C4-2B (cell line): Measurements from ENCODE around the gene KMT2B.
A peak's percentile ranks its signal among the peaks of the same experiment; 100 is the strongest.

Experiments
- H3K27ac ChIP-seq: fragments of 450-650 bp; 2 replicates; pipeline ENCODE4 v1.5.1; 2017
- ZFX ChIP-seq: fragments of 450-650 bp; IDR thresholded peaks from 2 replicates; pipeline ENCODE4 v1.6.1; 2017
- TF ChIP-seq, protein P1 (sequence below): fragments of 450-650 bp; conservative IDR thresholded peaks from 2 replicates; pipeline ENCODE4 v1.5.1; 2017; ENCODE audit warnings: mild to moderate bottlenecking

Gene KMT2B

DNA sequence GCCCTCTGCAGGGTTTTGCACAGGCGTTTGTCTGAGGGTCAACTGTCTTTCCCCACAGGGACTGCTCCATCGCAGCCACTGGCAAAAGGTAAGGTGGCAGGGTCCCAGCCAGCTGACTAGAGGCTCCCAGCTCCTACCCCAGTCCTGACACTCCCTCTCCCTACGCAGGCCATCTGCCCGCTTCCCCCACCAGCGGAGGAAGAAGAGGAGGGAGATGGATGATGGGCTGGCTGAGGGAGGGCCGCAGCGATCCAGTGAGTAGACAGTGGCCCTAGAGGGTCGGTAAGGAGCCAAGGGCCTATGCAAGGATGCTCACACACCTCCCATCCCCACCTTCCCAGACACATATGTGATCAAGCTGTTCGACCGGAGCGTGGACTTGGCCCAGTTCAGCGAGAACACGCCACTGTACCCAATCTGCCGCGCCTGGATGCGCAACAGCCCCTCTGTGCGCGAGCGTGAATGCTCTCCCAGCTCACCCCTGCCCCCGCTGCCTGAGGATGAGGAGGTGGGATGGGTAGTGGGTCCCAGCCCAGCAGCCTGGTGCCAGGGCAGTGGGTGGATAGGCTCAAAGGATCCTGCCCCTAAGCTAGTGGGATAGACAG, 35.0 kb downstream of the KMT2B start:
- no peak overlapping the region for H3K27ac ChIP-seq

DNA sequence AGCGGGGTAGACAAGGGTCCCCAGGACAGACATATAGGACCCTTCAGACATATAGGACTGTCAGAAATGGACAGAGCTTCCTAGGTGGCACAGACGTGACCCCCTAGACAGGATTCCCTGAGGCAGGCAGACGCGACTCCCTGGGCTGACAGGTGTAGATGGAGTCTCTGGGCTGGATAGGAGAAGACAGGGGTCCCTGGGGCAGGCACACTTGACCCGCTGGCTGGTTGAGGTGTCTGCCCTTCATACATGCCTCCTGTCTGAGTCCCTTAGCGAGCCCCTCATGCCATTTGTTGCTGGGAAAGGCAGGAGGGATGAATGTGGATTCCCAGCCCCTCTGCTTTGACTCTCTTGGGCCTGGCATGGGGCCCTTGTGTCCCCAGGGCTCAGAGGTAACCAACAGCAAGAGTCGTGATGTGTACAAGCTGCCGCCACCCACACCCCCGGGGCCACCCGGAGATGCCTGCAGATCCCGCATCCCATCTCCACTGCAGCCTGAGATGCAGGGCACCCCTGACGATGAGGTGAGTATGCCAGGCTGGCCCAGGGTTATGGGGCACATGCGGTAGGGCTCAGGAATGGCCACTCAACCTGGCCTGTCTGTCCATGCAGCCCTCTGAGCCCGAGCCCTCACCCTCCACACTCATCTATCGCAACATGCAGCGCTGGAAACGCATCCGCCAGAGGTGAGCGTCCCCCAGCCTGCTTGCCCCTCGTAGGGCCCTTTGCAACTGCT, 36.0 kb downstream of the KMT2B start:
- no peak overlapping the region for H3K27ac ChIP-seq
- TF ChIP-seq, protein P1, sequence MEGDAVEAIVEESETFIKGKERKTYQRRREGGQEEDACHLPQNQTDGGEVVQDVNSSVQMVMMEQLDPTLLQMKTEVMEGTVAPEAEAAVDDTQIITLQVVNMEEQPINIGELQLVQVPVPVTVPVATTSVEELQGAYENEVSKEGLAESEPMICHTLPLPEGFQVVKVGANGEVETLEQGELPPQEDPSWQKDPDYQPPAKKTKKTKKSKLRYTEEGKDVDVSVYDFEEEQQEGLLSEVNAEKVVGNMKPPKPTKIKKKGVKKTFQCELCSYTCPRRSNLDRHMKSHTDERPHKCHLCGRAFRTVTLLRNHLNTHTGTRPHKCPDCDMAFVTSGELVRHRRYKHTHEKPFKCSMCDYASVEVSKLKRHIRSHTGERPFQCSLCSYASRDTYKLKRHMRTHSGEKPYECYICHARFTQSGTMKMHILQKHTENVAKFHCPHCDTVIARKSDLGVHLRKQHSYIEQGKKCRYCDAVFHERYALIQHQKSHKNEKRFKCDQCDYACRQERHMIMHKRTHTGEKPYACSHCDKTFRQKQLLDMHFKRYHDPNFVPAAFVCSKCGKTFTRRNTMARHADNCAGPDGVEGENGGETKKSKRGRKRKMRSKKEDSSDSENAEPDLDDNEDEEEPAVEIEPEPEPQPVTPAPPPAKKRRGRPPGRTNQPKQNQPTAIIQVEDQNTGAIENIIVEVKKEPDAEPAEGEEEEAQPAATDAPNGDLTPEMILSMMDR, result no peak
- no peak for TF ChIP-seq ZFX

More for the DNA sequence above, 35.0 kb downstream of the KMT2B start:
- TF ChIP-seq, protein P1, result no peak
- no peak for TF ChIP-seq ZFX

DNA sequence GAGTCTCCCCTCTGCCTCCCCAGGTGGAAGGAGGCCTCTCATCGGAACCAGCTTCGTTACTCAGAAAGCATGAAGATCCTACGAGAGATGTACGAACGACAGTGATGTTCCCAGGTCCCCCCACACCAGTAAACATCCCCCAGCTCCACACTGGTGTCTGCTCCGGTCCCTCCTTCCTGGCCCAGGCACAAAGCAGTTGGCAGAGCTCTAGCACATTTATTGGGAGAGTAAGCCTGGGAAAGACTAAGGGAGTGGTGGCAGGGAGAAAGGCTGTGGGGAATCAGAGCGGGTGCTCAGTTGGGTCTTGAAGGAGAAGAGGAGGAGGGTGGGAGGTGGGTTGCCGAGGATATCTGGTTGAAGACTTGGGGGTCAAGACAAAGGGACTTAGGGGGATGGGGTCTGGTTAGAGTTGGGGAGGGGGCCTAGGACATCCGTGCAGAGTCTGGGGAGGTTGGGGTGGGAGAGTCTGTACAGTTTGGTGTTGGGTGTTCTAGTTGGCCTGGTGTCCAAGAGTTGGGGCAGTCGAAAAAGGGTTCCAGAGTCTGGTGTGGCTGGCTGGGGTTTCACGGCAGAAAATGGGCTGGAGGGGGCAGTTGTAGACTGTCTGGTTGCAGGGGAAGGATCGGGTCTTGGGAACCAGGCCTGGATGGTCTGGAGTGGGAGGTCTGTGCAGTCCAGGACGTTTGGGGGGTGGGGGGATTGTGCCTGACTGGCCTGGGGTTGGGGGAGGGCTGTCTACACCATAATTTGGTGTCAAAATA, 36.7 kb downstream of the KMT2B start:
- TF ChIP-seq, protein P1, result no peak
- TF ChIP-seq ZFX, result no peak
- H3K27ac ChIP-seq, result no peak overlapping the region

DNA sequence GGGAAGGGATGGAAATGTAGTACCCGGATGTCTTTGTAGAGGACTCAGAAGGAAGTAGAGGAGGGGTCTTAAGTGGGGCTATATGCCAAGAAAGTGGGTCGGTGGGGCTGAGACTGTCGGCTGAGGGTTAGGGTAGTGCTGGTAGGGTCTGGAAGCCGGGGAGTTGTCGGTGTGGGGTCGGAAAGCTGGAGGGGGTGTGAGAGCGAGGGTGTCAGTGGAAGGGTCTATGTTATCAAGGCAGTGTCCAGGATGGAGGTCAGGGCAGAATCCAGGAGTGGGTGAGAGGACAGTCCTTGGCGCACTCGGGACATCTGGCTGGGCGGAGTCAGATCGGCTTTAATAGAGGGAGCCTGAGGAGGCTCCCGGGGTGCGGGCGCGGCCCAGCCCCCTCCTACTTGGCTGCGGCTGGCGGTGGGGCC, 37.3 kb downstream of the KMT2B start:
- TF ChIP-seq ZFX, result no peak
- TF ChIP-seq, protein P1, result no peak

DNA sequence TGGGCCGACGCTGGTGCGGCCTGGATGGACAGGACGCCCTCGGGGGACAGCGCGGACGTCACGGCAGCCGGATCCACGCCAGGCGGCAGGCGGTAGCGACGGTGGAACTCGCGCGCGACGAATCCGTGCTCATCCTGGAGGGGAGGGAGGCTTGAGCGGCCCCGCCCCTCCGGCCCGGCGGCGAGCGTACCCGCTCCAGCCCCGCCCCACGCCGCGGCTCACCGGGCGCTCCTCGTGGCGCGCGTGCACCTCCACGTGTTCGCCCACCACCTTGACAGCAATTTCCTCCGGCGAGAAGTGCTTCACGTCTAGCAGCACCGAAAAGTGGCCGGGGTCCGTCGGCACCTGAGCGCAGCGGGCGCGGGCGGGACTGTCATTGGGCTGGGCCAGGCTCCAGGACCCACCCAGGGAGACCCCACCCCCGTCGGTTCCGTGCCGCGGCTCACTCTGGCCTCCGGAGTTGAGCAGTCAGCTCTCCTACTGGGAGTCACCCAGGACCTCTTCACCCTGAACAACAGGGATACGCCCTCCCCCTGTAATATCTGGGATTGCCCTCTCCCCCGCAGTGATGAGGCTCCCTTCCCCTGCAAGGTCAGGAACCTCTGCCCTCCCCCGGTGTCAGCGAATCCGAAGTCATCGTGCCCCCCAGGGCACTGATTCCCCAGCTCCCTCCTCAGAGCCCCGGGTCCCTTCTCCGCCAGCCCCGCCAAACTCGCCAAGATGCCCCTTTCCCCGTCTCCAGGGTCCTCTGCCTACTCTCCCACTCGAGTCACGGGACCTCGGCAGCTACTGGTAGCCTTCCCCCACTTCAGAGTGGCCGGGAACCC, 38.0 kb downstream of the KMT2B start:
- H3K27ac ChIP-seq, result no peak overlapping the region
- TF ChIP-seq, protein P1, result no peak
- no peak for TF ChIP-seq ZFX

More for the DNA sequence above, 37.3 kb downstream of the KMT2B start:
- H3K27ac ChIP-seq, result no peak overlapping the region

DNA sequence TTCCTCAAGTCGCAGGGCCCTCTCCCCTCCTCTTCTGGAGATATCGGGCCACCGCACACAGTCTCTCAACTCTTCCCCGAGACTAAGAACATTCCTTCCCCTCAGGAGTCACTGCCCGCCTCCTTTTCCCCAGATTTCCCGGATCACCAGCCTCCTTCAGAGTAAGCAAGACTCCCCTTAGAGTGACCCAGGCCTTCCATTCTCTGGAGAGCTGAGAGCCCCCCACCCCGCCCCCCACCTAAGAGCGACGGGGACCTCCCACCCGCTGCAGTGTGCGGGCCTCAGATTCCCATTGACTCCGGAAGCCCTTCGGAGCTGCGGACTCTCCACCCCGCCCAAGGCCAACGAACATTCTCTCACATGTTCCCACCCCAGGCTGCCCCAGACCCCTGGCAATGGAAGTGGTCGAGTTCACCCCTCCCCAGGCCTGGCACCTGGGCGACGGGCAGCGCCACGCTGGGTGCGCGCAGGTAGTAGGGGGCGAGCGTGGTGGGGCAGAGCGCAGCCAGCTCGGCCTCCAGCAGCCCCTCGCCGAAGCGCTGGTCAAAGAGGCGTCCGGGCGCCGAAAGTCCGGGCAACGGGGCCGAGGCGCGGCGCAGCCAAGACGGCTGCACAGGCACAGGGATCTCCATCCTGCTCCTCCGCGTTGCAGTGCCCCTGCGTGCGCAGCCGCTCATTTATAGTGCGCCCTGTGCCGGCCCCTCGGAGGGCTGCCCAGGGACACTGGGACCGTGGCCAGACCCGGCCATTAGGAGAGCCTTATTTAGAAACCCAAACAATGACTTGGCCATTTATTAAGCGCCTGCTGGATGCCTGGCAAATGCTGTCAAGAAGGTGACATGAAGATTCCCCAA, 38.8 kb downstream of the KMT2B start, which contains the start of gene HSPB6:
Gene HSPB6 (minus strand): TSS at position 653 of the 854 bp plus-strand sequence. CDS start 21 bp downstream, at position 632.
- H3K27ac ChIP-seq, result peak within 1 kb of the TSS; percentile 87
- TF ChIP-seq ZFX, result no peak
- TF ChIP-seq, protein P1, result no peak
